Nephron (organoid): ENCODE results near the gene DYSF.
A peak's percentile ranks its signal among the peaks of the same experiment; 100 is the strongest.

Experiments
- H3K27ac Mint-ChIP-seq, 3 experiments: 2 replicates each; pipeline ENCODE4 v1.8.0; 2020; ENCODE audit warnings: mixed read lengths in 3 of 3, mild to moderate bottlenecking in 2 of 3, moderate library complexity in 1 of 3
- H3K27me3 Mint-ChIP-seq: 2 replicates; pipeline ENCODE4 v1.8.0; 2021; ENCODE audit warnings: low read depth, mild to moderate bottlenecking, moderate library complexity, mixed read lengths
- H3K36me3 Mint-ChIP-seq: 2 replicates; pipeline ENCODE4 v1.8.0; 2020; ENCODE audit warnings: low read depth, mixed read lengths
- H3K4me1 Mint-ChIP-seq: 2 replicates; pipeline ENCODE4 v1.8.0; 2020; ENCODE audit warnings: mixed read lengths
- H3K4me3 Mint-ChIP-seq, 3 experiments: 2 replicates each; pipeline ENCODE4 v1.8.0; 2020; ENCODE audit warnings: mild to moderate bottlenecking in 3 of 3, mixed read lengths in 3 of 3, moderate library complexity in 2 of 3
- H3K9me3 Mint-ChIP-seq: 2 replicates; pipeline ENCODE4 v1.8.0; 2020; ENCODE audit warnings: mixed read lengths
- TF ChIP-seq, protein P1 (sequence below), 3 experiments: fragments of 200-600 bp; sonication (generic); IDR thresholded peaks; one replicate each; pipeline ENCODE4 v1.5.0; 2021; ENCODE audit warnings: antibody characterized with exemption in 3 of 3; ENCODE audit not compliant: unreplicated experiment in 3 of 3

DYSF gene

DNA sequence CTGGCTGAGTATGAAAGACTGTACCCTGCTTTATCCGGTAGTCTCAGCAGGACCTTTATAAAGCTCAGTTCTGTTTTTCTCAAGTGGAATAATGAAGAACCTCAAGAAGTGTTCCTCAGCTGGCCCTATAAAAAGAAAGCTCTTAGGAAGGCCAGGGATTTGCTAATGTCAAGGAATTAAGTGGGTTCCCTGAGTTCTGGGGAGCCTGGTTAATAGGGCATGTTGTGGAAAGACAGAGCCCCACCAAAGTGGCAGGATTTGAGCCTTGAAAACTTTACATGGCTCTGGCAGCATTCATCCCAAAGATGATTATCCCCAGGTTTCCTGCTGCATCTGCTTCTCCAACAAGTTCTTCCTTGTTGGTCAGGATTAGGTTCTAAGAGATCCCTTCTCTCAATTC is 6.9 kb upstream of the DYSF start:
- Mint-ChIP-seq H3K27ac (no peak overlapping the region), H3K9me3 (peaks cover 3% of the 10 kb centered on the region), H3K4me3 (no peak overlapping the region), H3K36me3 (peaks cover 40% of the 10 kb centered on the region), H3K4me1 (peaks cover 10% of the 10 kb centered on the region), H3K27me3 (peaks cover 4% of the 10 kb centered on the region)
- TF ChIP-seq, protein P1, sequence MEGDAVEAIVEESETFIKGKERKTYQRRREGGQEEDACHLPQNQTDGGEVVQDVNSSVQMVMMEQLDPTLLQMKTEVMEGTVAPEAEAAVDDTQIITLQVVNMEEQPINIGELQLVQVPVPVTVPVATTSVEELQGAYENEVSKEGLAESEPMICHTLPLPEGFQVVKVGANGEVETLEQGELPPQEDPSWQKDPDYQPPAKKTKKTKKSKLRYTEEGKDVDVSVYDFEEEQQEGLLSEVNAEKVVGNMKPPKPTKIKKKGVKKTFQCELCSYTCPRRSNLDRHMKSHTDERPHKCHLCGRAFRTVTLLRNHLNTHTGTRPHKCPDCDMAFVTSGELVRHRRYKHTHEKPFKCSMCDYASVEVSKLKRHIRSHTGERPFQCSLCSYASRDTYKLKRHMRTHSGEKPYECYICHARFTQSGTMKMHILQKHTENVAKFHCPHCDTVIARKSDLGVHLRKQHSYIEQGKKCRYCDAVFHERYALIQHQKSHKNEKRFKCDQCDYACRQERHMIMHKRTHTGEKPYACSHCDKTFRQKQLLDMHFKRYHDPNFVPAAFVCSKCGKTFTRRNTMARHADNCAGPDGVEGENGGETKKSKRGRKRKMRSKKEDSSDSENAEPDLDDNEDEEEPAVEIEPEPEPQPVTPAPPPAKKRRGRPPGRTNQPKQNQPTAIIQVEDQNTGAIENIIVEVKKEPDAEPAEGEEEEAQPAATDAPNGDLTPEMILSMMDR (IDR thresholded peaks at IDR 0.05; ENCODE audit: unreplicated experiment in 3 of 3), result no peak

- H3K4me1 Mint-ChIP-seq, result peaks cover 27% of the 10 kb centered on the region
- H3K36me3 Mint-ChIP-seq, result peaks cover 12% of the 10 kb centered on the region
- H3K9me3 Mint-ChIP-seq, result peaks cover 3% of the 10 kb centered on the region
- TF ChIP-seq, protein P1 (IDR thresholded peaks at IDR 0.05; ENCODE audit: unreplicated experiment in 3 of 3), result no peak
- H3K27ac Mint-ChIP-seq, result no peak overlapping the region
- H3K4me3 Mint-ChIP-seq, result no peak overlapping the region
- peaks cover 23% of the 10 kb centered on the region for H3K27me3 Mint-ChIP-seq
These were observed 4.0 kb upstream of the DYSF start for GRCh38 chr2:71449343-71449742.

DNA sequence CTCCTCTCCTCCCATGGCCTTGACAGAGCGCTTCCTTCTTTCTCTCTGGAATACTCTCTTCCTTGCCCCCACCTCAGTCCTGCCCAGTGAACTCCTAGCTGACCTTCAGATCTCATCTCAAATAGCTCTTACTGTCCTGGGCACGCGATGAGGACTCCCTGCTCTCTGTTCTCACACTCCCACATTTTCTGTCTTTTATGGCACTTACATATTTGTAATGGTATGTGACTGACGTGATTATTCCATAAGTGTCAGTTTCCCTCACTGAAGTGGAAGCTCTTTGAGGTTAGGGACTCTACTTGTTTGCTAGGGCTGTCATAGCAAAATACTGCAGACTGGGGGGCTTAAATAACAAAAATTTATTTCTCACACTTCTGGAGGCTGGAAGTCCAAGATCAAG is 1.7 kb upstream of the DYSF start:
- Mint-ChIP-seq H3K4me3 (peak overlapping the region in 1 of 3 experiments; percentile 0), H3K27ac (peak overlapping the region in 2 of 3 experiments; percentile 3 to 5), H3K36me3 (no peaks in the 10 kb centered on the region), H3K4me1 (peaks cover 50% of the 10 kb centered on the region), H3K27me3 (peaks cover 34% of the 10 kb centered on the region), H3K9me3 (no peaks in the 10 kb centered on the region)
- TF ChIP-seq, protein P1 (IDR thresholded peaks at IDR 0.05; ENCODE audit: unreplicated experiment in 3 of 3), result no peak

GRCh38 chr2:71452565-71452964 is 796 bp upstream of the DYSF start:
- Mint-ChIP-seq H3K27me3 (peaks cover 34% of the 10 kb centered on the region), H3K4me3 (peak overlapping the region in 2 of 3 experiments; percentile 27 to 84), H3K9me3 (no peaks in the 10 kb centered on the region), H3K27ac (peak overlapping the region; percentile 26 to 56 (median 35)), H3K36me3 (no peaks in the 10 kb centered on the region), H3K4me1 (peaks cover 55% of the 10 kb centered on the region)
- TF ChIP-seq, protein P1 (IDR thresholded peaks at IDR 0.05; ENCODE audit: unreplicated experiment in 3 of 3), result no peak

DNA sequence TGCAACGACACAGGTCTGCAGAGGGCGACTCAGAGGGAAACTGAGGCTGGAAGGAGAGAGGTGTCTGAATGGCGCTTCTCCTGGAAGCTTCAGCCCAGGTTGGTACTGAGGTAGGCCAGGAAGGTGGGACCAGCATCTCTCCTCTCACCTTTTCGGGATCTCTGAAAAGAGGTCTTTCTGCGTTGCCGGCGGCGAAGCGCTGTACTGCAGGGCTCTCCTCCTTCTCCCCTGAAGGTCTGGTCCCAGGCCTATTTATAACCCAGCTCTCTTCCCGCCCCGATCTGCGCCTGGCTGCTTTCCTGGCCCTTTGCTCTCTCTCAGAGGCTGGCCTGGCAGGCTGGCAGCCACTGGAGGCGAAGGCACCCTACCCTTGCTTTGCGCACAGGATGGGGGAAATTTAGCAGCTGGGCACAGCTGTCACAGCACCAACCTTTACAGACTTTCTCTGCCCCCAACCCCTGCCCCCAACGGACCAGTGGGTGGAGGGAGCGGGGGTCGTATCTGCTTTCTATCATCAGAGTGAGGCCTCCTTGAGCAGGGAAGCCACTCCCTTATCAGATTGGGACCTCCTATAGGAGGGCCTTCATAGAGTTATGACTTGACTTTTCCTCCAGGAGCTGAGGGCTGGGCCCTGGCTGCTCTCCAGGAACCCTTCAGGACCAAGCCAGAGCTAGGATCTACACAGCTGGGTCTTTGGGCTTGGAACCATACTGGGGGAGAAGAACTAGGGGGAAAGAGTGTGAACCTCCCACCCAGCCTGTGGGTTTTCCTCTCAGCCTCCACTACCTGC is 1.1 kb downstream of the DYSF start:
- H3K36me3 Mint-ChIP-seq, result no peaks in the 10 kb centered on the region
- peaks cover 34% of the 10 kb centered on the region for H3K27me3 Mint-ChIP-seq
- no peak overlapping the region for H3K27ac Mint-ChIP-seq
- peak overlapping the region; percentile 70 to 84 (median 79) for H3K4me3 Mint-ChIP-seq
- peaks cover 58% of the 10 kb centered on the region for H3K4me1 Mint-ChIP-seq
- no peaks in the 10 kb centered on the region for H3K9me3 Mint-ChIP-seq
- TF ChIP-seq, protein P1 (IDR thresholded peaks at IDR 0.05; ENCODE audit: unreplicated experiment in 3 of 3), result no peak
